Pancreas (tissue), 10 donors: ENCODE data around the gene DTD1. TPM values are rescaled to one million over a fixed set of nuclear protein-coding genes. Genes with fewer than 3 reads are reported as not detected.

ENCODE experiments used
- ATAC-seq, 4 donors: fragments of 200-7000 bp; cut with Tn5 transposase; one replicate each; pipeline versions ENCODE4 v1.8.0 to v1.9.1; 2020; ENCODE audit warnings: mild to moderate bottlenecking in 4 of 4, moderate library complexity in 4 of 4
- DNase-seq, 6 donors: peaks; one replicate each; pipeline ENCODE4 v3.0.0-alpha.2; 2020
- FAIRE-seq: peaks from 2 replicates; lab custom pipeline; 2012; peaks lifted over from hg19 to GRCh38; lab: Jason Lieb, UNC
- H3K27ac ChIP-seq, 4 donors: fragments of 200-600 bp; sonication (generic); 1 replicate in 3 of 4; 2 replicates in 1 of 4; pipeline versions ENCODE4 v1.5.0 to v1.8.0; 2020
- H3K27me3 ChIP-seq, 4 donors: fragments of 200-600 bp; one replicate each; pipeline ENCODE4 v1.8.0; 2021
- H3K36me3 ChIP-seq, 3 donors: fragments of 200-600 bp; sonication (generic) in 1 of 3; one replicate each; pipeline versions ENCODE4 v1.5.0 to v1.8.0; 2020 to 2021
- H3K4me1 ChIP-seq, 3 donors: fragments of 200-600 bp; one replicate each; pipeline ENCODE4 v1.8.0; 2021
- H3K4me3 ChIP-seq, 4 donors: fragments of 200-600 bp; sonication (generic) in 2 of 4; one replicate each; pipeline versions ENCODE4 v1.5.0 to v1.8.0; 2020 to 2021
- H3K9me3 ChIP-seq, 4 donors: fragments of 200-600 bp; one replicate each; pipeline ENCODE4 v1.8.0; 2021
- WGBS, 2 donors: extraction: QIAGEN DNeasy Blood & Tissue Kit; methylation state at CpG; one replicate each; pipeline ENCODE4 v1.1.7; 2013; 5-methylcytosine and 5-hydroxymethylcytosine counted together
- intact Hi-C, 3 donors: fragments of 100-400 bp; cut with DNase I; formaldehyde crosslinking; loops; one replicate each; pipeline versions ENCODE4 v1.11.1 to v1.14.2; 2022
- polyA plus RNA-seq, 2 donors: library from polyadenylated mRNA; stranded (reverse); fragments of 200-250 nt; gene quantifications; one replicate each; pipeline ENCODE4 v1.2.3, GENCODE V29; 2013
- total RNA-seq, 6 donors: library from RNA; stranded (reverse); fragmentation: NEBNext Ultra II Directional in 4 of 6; extraction: Animal tissue kit (Norgen Biotek cat#: 25700) in 4 of 6; gene quantifications; one replicate each; pipeline versions ENCODE4 v1.2.1 to v1.2.4, GENCODE V29; 2021 to 2023
- TF ChIP-seq, protein P1 (sequence below), 4 donors: fragments of 200-600 bp; sonication (generic) in 3 of 4; IDR thresholded peaks; one replicate each; pipeline versions ENCODE4 v1.5.0 to v1.8.0; 2021; ENCODE audit warnings: antibody characterized with exemption in 4 of 4
- donor health status: healthy with polysubstance abuse.
- donor health status: DM: no; HTN: no; CAD: no; lungs with moderate emphysema.
- donor health status: DM: no; HTN: no; CAD: no.
- donor health status: control.
- donor health status: control.
- donor health status: Bipolar disorder and iron deficiency.
- donor health status: DM: yes; HTN: yes; CAD: no.
- donor health status: DM: no; HTN: no; CAD: no.
- donor health status: DM: no; HTN: no; CAD: no.
- donor health status: DM: yes; HTN: yes; CAD: no.

DTD1 gene
- total and polyA plus RNA-seq, 8 donors, result 7.4 to 20.6 (median 12.1) TPM

GRCh38 chr20:18650224-18650623, 62.4 kb downstream of the DTD1 start:
- H3K27me3 ChIP-seq, result no peaks in the 10 kb centered on the region
- H3K4me3 ChIP-seq, result no peak overlapping the region
- ATAC-seq, result no peak
- H3K9me3 ChIP-seq, result no peaks in the 10 kb centered on the region
- no peaks in the 10 kb centered on the region for H3K36me3 ChIP-seq
- no peak for FAIRE-seq
- no peak overlapping the region for H3K27ac ChIP-seq
- WGBS, 2 donors, result 84 to 85% methylated on average over 5 of the region's 5 CpGs
- DNase-seq, result no peak
- intact Hi-C loops, result no loop called here
- TF ChIP-seq, protein P1, sequence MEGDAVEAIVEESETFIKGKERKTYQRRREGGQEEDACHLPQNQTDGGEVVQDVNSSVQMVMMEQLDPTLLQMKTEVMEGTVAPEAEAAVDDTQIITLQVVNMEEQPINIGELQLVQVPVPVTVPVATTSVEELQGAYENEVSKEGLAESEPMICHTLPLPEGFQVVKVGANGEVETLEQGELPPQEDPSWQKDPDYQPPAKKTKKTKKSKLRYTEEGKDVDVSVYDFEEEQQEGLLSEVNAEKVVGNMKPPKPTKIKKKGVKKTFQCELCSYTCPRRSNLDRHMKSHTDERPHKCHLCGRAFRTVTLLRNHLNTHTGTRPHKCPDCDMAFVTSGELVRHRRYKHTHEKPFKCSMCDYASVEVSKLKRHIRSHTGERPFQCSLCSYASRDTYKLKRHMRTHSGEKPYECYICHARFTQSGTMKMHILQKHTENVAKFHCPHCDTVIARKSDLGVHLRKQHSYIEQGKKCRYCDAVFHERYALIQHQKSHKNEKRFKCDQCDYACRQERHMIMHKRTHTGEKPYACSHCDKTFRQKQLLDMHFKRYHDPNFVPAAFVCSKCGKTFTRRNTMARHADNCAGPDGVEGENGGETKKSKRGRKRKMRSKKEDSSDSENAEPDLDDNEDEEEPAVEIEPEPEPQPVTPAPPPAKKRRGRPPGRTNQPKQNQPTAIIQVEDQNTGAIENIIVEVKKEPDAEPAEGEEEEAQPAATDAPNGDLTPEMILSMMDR (IDR thresholded peaks at IDR 0.05), result no peak
- no peaks in the 10 kb centered on the region for H3K4me1 ChIP-seq

- TF ChIP-seq, protein P1 (IDR thresholded peaks at IDR 0.05), result no peak
- WGBS, 2 donors, result 78 to 79% methylated on average over 1 of the region's 1 CpG
Measured at GRCh38 chr20:18653736-18654447, 66.0 kb downstream of the DTD1 start.

GRCh38 chr20:18654448-18654773, 66.6 kb downstream of the DTD1 start:
- no peak overlapping the region for H3K27ac ChIP-seq
- TF ChIP-seq, protein P1 (IDR thresholded peaks at IDR 0.05), result no peak
- no peak for ATAC-seq
- 81 to 89% methylated on average over 1 of the region's 1 CpG for WGBS, 2 donors
- no peaks in the 10 kb centered on the region for H3K27me3 ChIP-seq
- H3K9me3 ChIP-seq, result no peaks in the 10 kb centered on the region
- DNase-seq, result no peak
- no peak overlapping the region for H3K4me3 ChIP-seq
- no peaks in the 10 kb centered on the region for H3K36me3 ChIP-seq
- no peaks in the 10 kb centered on the region for H3K4me1 ChIP-seq
- no peak for FAIRE-seq
- intact Hi-C loops, result no loop called here

More at GRCh38 chr20:18653736-18654447, 66.0 kb downstream of the DTD1 start:
- Histone ChIP-seq H3K36me3 (no peaks in the 10 kb centered on the region), H3K9me3 (no peaks in the 10 kb centered on the region), H3K4me3 (no peak overlapping the region), H3K27ac (no peak overlapping the region), H3K4me1 (no peaks in the 10 kb centered on the region), H3K27me3 (no peaks in the 10 kb centered on the region)
- intact Hi-C loops, result no loop called here
- ATAC-seq, result no peak
- DNase-seq, result no peak
- FAIRE-seq, result no peak

DNA sequence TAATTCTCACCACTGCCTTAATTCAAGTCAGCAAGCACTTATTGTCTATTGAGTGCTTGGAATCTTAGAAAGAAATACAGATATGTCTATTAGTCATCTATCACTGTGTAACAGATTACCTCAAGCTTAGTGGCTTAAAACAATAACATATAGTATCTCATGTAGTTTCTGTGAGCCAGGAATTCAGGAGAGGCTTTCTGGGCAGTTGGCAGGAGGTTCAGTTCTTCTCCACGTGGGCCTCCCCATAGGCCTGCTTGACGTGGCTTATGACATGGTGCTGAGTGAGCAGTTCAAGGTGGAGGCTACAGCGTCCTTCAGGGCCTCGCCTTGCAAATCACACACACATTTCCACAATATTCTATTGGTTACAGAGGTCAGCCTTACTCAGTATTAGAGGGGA, 69.7 kb downstream of the DTD1 start:
- WGBS, 2 donors, result 87 to 95% methylated on average over 4 of the region's 4 CpGs
- H3K4me1 ChIP-seq, result no peaks in the 10 kb centered on the region

More for the DNA sequence above, 69.7 kb downstream of the DTD1 start:
- Histone ChIP-seq H3K4me3 (no peak overlapping the region), H3K9me3 (no peaks in the 10 kb centered on the region), H3K27ac (no peak overlapping the region), H3K27me3 (no peaks in the 10 kb centered on the region), H3K36me3 (no peaks in the 10 kb centered on the region)
- no peak for DNase-seq
- intact Hi-C loops, result no loop called here
- TF ChIP-seq, protein P1 (IDR thresholded peaks at IDR 0.05), result no peak
- no peak for ATAC-seq
- no peak for FAIRE-seq
